Skeletal muscle tissue (tissue), 4 donors: ENCODE measurements around the gene MTFR1L. TPM values are rescaled to one million over a fixed set of nuclear protein-coding genes. Genes with fewer than 3 reads are reported as not detected.
"Not testable (repeated sequence)": the region's sequence is repeated elsewhere in the genome, so short reads cannot be mapped to it uniquely, and the experiment has no call there.

Source experiments
- H3K27ac ChIP-seq: one replicate; pipeline ENCODE4 v1.7.0; 2013; ENCODE audit warnings: mild to moderate bottlenecking, low read depth, low read length, inconsistent platforms
- H3K27me3 ChIP-seq, 3 donors: one replicate each; pipeline ENCODE4 v1.7.0; 2013; ENCODE audit warnings: low read length in 3 of 3; ENCODE audit not compliant: control insufficient read depth in 3 of 3, insufficient read depth in 3 of 3
- H3K36me3 ChIP-seq, 3 donors: one replicate each; pipeline ENCODE4 v1.7.0; 2013; ENCODE audit warnings: low read length in 3 of 3; ENCODE audit not compliant: control insufficient read depth in 3 of 3, insufficient read depth in 3 of 3
- H3K4me1 ChIP-seq, 3 donors: one replicate each; pipeline ENCODE4 v1.7.0; 2013; ENCODE audit warnings: low read length in 3 of 3, mild to moderate bottlenecking in 3 of 3; ENCODE audit not compliant: control insufficient read depth in 3 of 3, insufficient read depth in 3 of 3
- H3K4me3 ChIP-seq, 3 donors: one replicate each; pipeline ENCODE4 v1.7.0; 2013; ENCODE audit warnings: low read length in 3 of 3
- H3K9ac ChIP-seq, 3 donors: one replicate each; pipeline ENCODE4 v1.7.0; 2013; ENCODE audit warnings: low read length in 3 of 3, mild to moderate bottlenecking in 3 of 3, moderate library complexity in 2 of 3, low read depth in 1 of 3
- H3K9me3 ChIP-seq, 3 donors: one replicate each; pipeline ENCODE4 v1.7.0; 2013; ENCODE audit warnings: low read length in 3 of 3; ENCODE audit not compliant: control insufficient read depth in 3 of 3
- total RNA-seq: library from RNA; depleted of rRNA; stranded (reverse); fragments of >200 nt; gene quantifications from one replicate; pipeline ENCODE4 v1.2.3, GENCODE V29; 2014
- donor health status: Osteomylitis.

MTFR1L gene
- total RNA-seq, 1 donor from 2014 or later, result 35.0 TPM

GRCh38 chr1:25837262-25837875, 17.6 kb downstream of the MTFR1L start:
- Histone ChIP-seq H3K9me3 (no peaks in the 10 kb centered on the region), H3K4me1 (peaks cover 0 to 2% (median 0%) of the 10 kb centered on the region in 3 donors)

GRCh38 chr1:25839808-25840207, 20.1 kb downstream of the MTFR1L start:
- H3K36me3 ChIP-seq, H3K27ac ChIP-seq, H3K9me3 ChIP-seq, H3K27me3 ChIP-seq, H3K9ac ChIP-seq, H3K4me1 ChIP-seq, H3K4me3 ChIP-seq: not testable (repeated sequence)

More at GRCh38 chr1:25837262-25837875, 17.6 kb downstream of the MTFR1L start:
- H3K9ac ChIP-seq, result no peak overlapping the region
- no peak overlapping the region for H3K4me3 ChIP-seq
- no peak overlapping the region for H3K27ac ChIP-seq
- H3K27me3 ChIP-seq, result no peaks in the 10 kb centered on the region
- H3K36me3 ChIP-seq, result peaks cover 11 to 24% (median 20%) of the 10 kb centered on the region in 3 donors

DNA sequence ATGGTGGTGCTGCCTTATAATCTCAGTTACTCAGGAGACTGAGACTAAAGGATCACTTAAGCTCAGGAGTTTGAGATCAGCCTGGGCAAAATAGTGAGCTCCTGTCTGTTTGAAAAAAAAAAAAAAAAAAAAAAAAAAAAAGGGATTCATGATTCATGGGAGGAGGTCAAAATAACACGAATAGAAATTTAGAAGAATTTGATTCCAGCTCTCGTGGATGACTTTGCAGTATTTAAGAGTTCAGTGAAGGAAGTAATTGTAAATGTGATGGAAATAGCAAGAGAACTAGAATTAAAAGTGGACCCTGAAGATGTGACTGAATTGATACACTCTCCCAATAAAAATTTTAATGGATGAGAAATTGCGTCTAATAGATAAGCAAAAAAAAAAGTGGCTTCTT, 23.7 kb downstream of the MTFR1L start:
- H3K27ac ChIP-seq, result no peak overlapping the region
- H3K9ac ChIP-seq, result no peak overlapping the region
- no peaks in the 10 kb centered on the region for H3K27me3 ChIP-seq

DNA sequence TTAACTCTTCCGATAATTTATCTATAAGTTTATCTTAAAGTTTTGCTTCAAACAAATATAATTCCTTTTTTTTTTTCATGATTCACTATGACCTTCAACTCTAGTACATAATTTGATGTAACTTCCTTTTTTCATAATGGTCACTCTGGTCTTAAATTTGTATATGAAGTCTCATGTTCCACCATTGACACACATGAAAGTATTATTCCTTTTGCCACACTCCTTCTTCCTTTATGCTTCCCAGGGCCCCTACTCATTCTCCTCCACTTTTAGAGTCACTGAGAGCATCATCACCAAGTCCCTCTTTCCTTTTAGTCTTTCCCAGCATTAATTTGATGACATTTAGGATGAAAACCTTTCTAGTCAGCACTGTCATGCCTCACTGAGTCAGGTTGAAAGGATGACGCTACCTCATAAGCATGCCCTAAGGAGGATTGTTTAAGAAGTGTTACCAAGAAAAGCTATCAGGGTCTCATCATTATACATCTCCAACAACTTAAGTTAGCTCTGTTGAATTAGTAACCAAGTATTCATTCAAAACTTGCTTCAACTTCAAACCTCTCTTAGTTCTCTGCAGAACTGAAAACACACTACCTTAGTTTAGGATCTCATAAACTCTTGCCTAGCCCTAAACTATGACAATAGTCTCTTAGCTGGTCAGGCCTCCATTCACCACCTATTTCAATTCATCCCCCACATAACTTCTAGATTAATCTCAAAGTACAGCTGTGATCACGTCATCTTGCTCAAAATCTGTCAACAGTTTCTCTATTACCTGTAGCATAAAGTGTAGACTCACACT, 25.0 kb downstream of the MTFR1L start:
- no peaks in the 10 kb centered on the region for H3K9me3 ChIP-seq
- no peak overlapping the region for H3K9ac ChIP-seq
- no peaks in the 10 kb centered on the region for H3K27me3 ChIP-seq
- H3K4me3 ChIP-seq, result no peak overlapping the region
- H3K4me1 ChIP-seq, result peaks cover 0 to 6% (median 0%) of the 10 kb centered on the region in 3 donors
- no peak overlapping the region for H3K27ac ChIP-seq
- H3K36me3 ChIP-seq, result no peaks in the 10 kb centered on the region

More for the DNA sequence above, 23.7 kb downstream of the MTFR1L start:
- no peak overlapping the region for H3K4me3 ChIP-seq
- peaks cover 0 to 6% (median 0%) of the 10 kb centered on the region in 3 donors for H3K4me1 ChIP-seq
- H3K36me3 ChIP-seq, result no peaks in the 10 kb centered on the region
- H3K9me3 ChIP-seq, result no peaks in the 10 kb centered on the region

DNA sequence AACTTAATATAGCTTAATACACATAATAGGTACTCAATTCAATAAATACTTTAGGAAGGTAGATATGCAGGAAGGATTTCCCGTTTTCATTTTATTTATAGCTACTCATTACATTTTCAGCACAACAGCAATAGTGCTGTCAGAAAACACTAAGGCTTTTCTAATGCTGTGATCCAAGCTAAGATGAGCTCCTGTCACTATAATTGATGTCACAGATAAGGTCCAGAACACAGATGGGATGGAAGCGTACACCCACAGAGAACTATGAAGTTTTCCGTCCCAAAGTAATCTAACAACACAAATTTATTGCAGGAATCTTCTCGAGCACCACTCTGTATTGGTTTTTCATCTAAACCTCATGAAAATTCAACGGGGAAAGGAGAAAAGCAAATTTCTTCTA, 25.9 kb downstream of the MTFR1L start:
- Histone ChIP-seq H3K27me3 (no peaks in the 10 kb centered on the region), H3K4me1 (peaks cover 0 to 6% (median 0%) of the 10 kb centered on the region in 3 donors), H3K36me3 (no peaks in the 10 kb centered on the region)

GRCh38 chr1:25847929-25848328, 28.2 kb downstream of the MTFR1L start:
- Histone ChIP-seq H3K27me3 (no peaks in the 10 kb centered on the region), H3K4me3 (no peak overlapping the region), H3K4me1 (no peaks in the 10 kb centered on the region), H3K9ac (no peak overlapping the region), H3K9me3 (no peaks in the 10 kb centered on the region), H3K27ac (no peak overlapping the region), H3K36me3 (no peaks in the 10 kb centered on the region)

More for the DNA sequence above, 25.9 kb downstream of the MTFR1L start:
- no peak overlapping the region for H3K4me3 ChIP-seq
- H3K9ac ChIP-seq, result no peak overlapping the region
- no peaks in the 10 kb centered on the region for H3K9me3 ChIP-seq
- no peak overlapping the region for H3K27ac ChIP-seq

DNA sequence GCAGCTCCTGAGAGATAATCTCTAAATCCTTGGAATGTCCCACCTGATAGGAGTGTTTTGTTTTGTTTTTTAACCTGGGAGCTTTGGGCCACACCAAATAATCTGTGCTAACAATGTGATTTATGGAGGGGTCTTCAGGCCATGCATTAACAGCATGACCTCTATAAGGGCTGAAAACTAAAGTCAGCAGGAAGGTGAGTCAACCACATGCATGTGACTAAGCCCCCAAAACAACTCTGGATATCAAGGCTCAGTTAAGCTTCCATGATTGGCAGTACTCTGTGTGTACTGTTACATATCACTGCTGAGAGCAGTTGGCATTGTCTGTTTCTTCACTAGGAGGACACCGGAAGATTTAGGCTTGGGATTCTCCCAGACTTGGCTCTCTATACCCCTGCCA, 28.8 kb downstream of the MTFR1L start:
- Histone ChIP-seq H3K9ac (no peak overlapping the region), H3K36me3 (no peaks in the 10 kb centered on the region), H3K9me3 (no peaks in the 10 kb centered on the region), H3K27me3 (no peaks in the 10 kb centered on the region), H3K27ac (no peak overlapping the region), H3K4me3 (no peak overlapping the region), H3K4me1 (no peaks in the 10 kb centered on the region)

DNA sequence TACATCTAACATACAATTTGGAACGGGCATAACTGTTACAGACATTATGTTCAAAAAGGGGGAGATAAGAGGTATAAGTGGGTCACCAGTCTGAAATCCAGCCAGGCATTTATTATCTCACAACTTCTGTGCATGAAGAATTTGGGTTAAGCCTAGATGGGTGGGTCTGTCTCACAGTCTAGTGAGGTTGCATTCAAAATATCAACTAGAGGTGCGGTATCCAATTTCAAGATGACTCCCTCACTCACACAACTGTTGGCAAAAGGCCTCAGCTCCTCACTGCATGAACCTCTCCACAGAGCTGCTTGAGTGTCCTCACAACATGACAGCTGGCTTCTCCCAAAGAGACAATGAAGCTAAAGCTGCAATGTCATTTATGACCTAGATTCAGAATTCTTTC, 34.8 kb downstream of the MTFR1L start:
- Histone ChIP-seq H3K4me3 (no peak overlapping the region), H3K9ac (no peak overlapping the region), H3K4me1 (peaks cover 8 to 10% (median 9%) of the 10 kb centered on the region in 3 donors), H3K9me3 (no peaks in the 10 kb centered on the region), H3K36me3 (no peaks in the 10 kb centered on the region), H3K27me3 (no peaks in the 10 kb centered on the region), H3K27ac (no peak overlapping the region)

DNA sequence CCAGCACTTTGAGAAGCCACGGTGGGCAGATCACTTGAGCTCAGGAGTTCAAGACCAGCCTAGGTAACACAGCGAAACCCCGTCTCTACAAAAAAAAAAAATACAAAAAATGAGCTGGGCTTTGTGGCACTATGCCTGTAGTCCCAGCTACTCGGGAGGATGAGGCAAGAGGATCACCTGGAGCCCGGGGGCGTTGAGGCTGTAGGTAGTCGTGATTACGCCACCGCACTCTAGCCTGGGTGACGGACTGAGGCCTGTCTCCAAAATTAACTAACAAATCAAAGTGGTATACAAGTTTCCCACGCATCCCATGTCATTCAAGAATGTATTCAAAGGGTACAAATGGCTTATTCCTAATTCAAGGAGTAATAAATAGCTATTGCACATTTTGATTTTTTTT, 37.1 kb downstream of the MTFR1L start:
- H3K36me3 ChIP-seq, result no peaks in the 10 kb centered on the region
- no peak overlapping the region for H3K27ac ChIP-seq
- H3K9me3 ChIP-seq, result no peaks in the 10 kb centered on the region
- no peak overlapping the region for H3K4me3 ChIP-seq
- H3K27me3 ChIP-seq, result no peaks in the 10 kb centered on the region
- H3K4me1 ChIP-seq, result peaks cover 10 to 12% (median 10%) of the 10 kb centered on the region in 3 donors
- no peak overlapping the region for H3K9ac ChIP-seq

- Histone ChIP-seq H3K4me1 (peaks cover 16 to 22% (median 16%) of the 10 kb centered on the region in 3 donors), H3K27ac (no peak overlapping the region), H3K27me3 (no peaks in the 10 kb centered on the region), H3K9ac (peak overlapping the region in 2 of 3 donors; percentile 74 to 83), H3K4me3 (peak overlapping the region in 2 of 3 donors; percentile 81 to 82), H3K36me3 (peaks cover 0 to 4% (median 3%) of the 10 kb centered on the region in 3 donors), H3K9me3 (no peaks in the 10 kb centered on the region)
Measured at GRCh38 chr1:25858494-25858893, 38.7 kb downstream of the MTFR1L start.
